WTC11 (cell line): Measurements from ENCODE around the gene PNO1. TPM values are rescaled to one million over a fixed set of nuclear protein-coding genes. Genes with fewer than 3 reads are reported as not detected.

Experiments used
- ATAC-seq: fragments of 200-7000 bp; cut with Tn5 transposase; 2 replicates; pipeline ENCODE4 v1.10.0; 2021; ENCODE audit warnings: mild to moderate bottlenecking, moderate library complexity
- CTCF ChIA-PET: fragments of 300-600 bp; sonication (Branson Sonifier 250); formaldehyde crosslinking; loops from one replicate; lab custom pipeline; 2021; ENCODE audit warnings: antibody characterized with exemption; lab: Charles Lee
- POLR2A ChIA-PET: fragments of 350-600 bp; sonication (Branson Sonifier 250); formaldehyde crosslinking; loops from one replicate; lab custom pipeline; 2021; ENCODE audit warnings: antibody characterized with exemption; lab: Charles Lee
- DNase-seq: peaks from one replicate; pipeline ENCODE4 v3.0.0; 2021; ENCODE audit warnings: low spot score
- H3K27ac Mint-ChIP-seq: 2 replicates; pipeline ENCODE4 v1.8.0; 2021; ENCODE audit warnings: mixed read lengths
- H3K27me3 Mint-ChIP-seq: 2 replicates; pipeline ENCODE4 v1.8.0; 2021; ENCODE audit warnings: low read depth, mild to moderate bottlenecking, moderate library complexity, mixed read lengths
- H3K36me3 Mint-ChIP-seq: 2 replicates; pipeline ENCODE4 v1.8.0; 2021; ENCODE audit warnings: mixed read lengths
- H3K4me1 Mint-ChIP-seq: 2 replicates; pipeline ENCODE4 v1.8.0; 2022; ENCODE audit warnings: mixed read lengths
- H3K4me3 Mint-ChIP-seq: 2 replicates; pipeline ENCODE4 v1.8.0; 2021; ENCODE audit warnings: mild to moderate bottlenecking, moderate library complexity, mixed read lengths
- H3K9me3 Mint-ChIP-seq: 2 replicates; pipeline ENCODE4 v1.8.0; 2021; ENCODE audit warnings: mixed read lengths
- ARID4B ChIP-seq: sonication (generic); formaldehyde crosslinking; IDR thresholded peaks from 2 replicates; pipeline ENCODE4 v1.8.0; 2023; ENCODE audit warnings: missing genetic modification reagents, mild to moderate bottlenecking, borderline replicate concordance
- ATF1 ChIP-seq: sonication (generic); formaldehyde crosslinking; IDR thresholded peaks from 2 replicates; pipeline ENCODE4 v1.8.1; 2023; ENCODE audit warnings: mild to moderate bottlenecking, moderate library complexity, missing genetic modification reagents
- ATF3 ChIP-seq: sonication (generic); formaldehyde crosslinking; conservative IDR thresholded peaks from 2 replicates; pipeline ENCODE4 v1.8.1; 2022; ENCODE audit warnings: mild to moderate bottlenecking, missing genetic modification reagents
- CBFB ChIP-seq: sonication (generic); formaldehyde crosslinking; IDR thresholded peaks from 2 replicates; pipeline ENCODE4 v1.8.1; 2022; ENCODE audit warnings: mild to moderate bottlenecking, low read depth, missing genetic modification reagents
- E2F1 ChIP-seq: sonication (generic); formaldehyde crosslinking; IDR thresholded peaks from 2 replicates; pipeline ENCODE4 v1.8.0; 2022; ENCODE audit warnings: mild to moderate bottlenecking, missing genetic modification reagents
- ESRRA ChIP-seq: sonication (generic); formaldehyde crosslinking; IDR thresholded peaks from 2 replicates; pipeline ENCODE4 v1.8.1; 2022; ENCODE audit warnings: mild to moderate bottlenecking, missing genetic modification reagents, borderline replicate concordance
- FOXK1 ChIP-seq: sonication (generic); formaldehyde crosslinking; IDR thresholded peaks from 2 replicates; pipeline ENCODE4 v1.8.0; 2022; ENCODE audit warnings: mild to moderate bottlenecking, moderate library complexity, missing genetic modification reagents
- GRHL2 ChIP-seq: fragments of 250-450 bp; sonication (Bioruptor Pico); IDR thresholded peaks from 2 replicates; pipeline ENCODE4 v1.8.0; 2022; ENCODE audit warnings: mild to moderate bottlenecking, moderate library complexity; ENCODE audit not compliant: insufficient replicate concordance, severe bottlenecking
- NR3C1 ChIP-seq: sonication (generic); formaldehyde crosslinking; conservative IDR thresholded peaks from 2 replicates; pipeline ENCODE4 v1.8.1; 2023; ENCODE audit warnings: low read depth, mild to moderate bottlenecking, missing genetic modification reagents
- PRRX2 ChIP-seq: fragments of 250-450 bp; sonication (Bioruptor Pico); IDR thresholded peaks from 2 replicates; pipeline ENCODE4 v1.8.0; 2021; ENCODE audit warnings: mild to moderate bottlenecking
- SMAD4 ChIP-seq: sonication (generic); formaldehyde crosslinking; IDR thresholded peaks from 2 replicates; pipeline ENCODE4 v1.8.0; 2022; ENCODE audit warnings: mild to moderate bottlenecking, missing genetic modification reagents
- USF1 ChIP-seq: sonication (generic); formaldehyde crosslinking; IDR thresholded peaks from 2 replicates; pipeline ENCODE4 v1.8.0; 2022; ENCODE audit warnings: mild to moderate bottlenecking, missing genetic modification reagents
- ZMAT4 ChIP-seq: fragments of 250-450 bp; sonication (Bioruptor Pico); IDR thresholded peaks from 2 replicates; pipeline ENCODE4 v1.9.0; 2021; ENCODE audit warnings: mild to moderate bottlenecking
- ZNF219 ChIP-seq: sonication (generic); formaldehyde crosslinking; IDR thresholded peaks from 2 replicates; pipeline ENCODE4 v1.8.0; 2023; ENCODE audit warnings: missing genetic modification reagents, mild to moderate bottlenecking, borderline replicate concordance
- ZNF532 ChIP-seq: fragments of 250-450 bp; sonication (Bioruptor Pico); IDR thresholded peaks from 2 replicates; pipeline ENCODE4 v1.9.0; 2021; ENCODE audit warnings: mild to moderate bottlenecking, borderline replicate concordance
- total RNA-seq: library from RNA; stranded (reverse); gene quantifications from 3 replicates; pipeline ENCODE4 v1.2.3, GENCODE V29; 2021

PNO1 gene
- total RNA-seq, 1 experiment from 2014 or later = 24.0 TPM

- POLR2A ChIA-PET = no interaction called here
- Mint-ChIP-seq H3K9me3 (no peaks in the 10 kb centered on the region), H3K36me3 (peaks cover 32% of the 10 kb centered on the region), H3K4me1 (no peaks in the 10 kb centered on the region), H3K27ac (no peak overlapping the region), H3K4me3 (no peak overlapping the region), H3K27me3 (no peaks in the 10 kb centered on the region)
- no peak for DNase-seq
- TF ChIP-seq ATF3 (CRISPR knock-in tag) (no peak), ZMAT4 (CRISPR knock-in tag) (no peak), ESRRA (no peak), ATF1 (CRISPR knock-in tag) (no peak), USF1 (CRISPR knock-in tag) (no peak), GRHL2 (CRISPR knock-in tag) (no peak), E2F1 (CRISPR knock-in tag) (no peak), ARID4B (CRISPR knock-in tag) (no peak), ZNF219 (CRISPR knock-in tag) (no peak), CBFB (CRISPR knock-in tag) (no peak), ZNF532 (CRISPR knock-in tag) (no peak), SMAD4 (no peak), NR3C1 (CRISPR knock-in tag) (no peak), FOXK1 (CRISPR knock-in tag) (no peak), PRRX2 (CRISPR knock-in tag) (no peak)
- ATAC-seq = no peak
- CTCF ChIA-PET = no interaction called here
Observed at GRCh38 chr2:68172521-68172920, 14.8 kb downstream of the PNO1 start.
